PC-9 (cell line): ENCODE data around the gene HSPBP1. TPM values are rescaled to one million over a fixed set of nuclear protein-coding genes. Genes with fewer than 3 reads are reported as not detected.

Experiments used
- BruUV-seq: library from RNA; stranded (reverse); fragments of 400-500 nt; replicated peaks from 2 replicates; lab custom pipeline; 2021; lab: Mats Ljungman, UMichigan
- CTCF ChIA-PET: fragments of 300-600 bp; sonication (Branson Sonifier 250); formaldehyde crosslinking; loops from one replicate; lab custom pipeline; 2022; ENCODE audit warnings: antibody characterized with exemption; lab: Charles Lee
- POLR2A ChIA-PET: fragments of 300-600 bp; sonication (Branson Sonifier 250); formaldehyde crosslinking; loops from one replicate; lab custom pipeline; 2022; ENCODE audit warnings: antibody characterized with exemption; ENCODE audit not compliant: unreplicated experiment; lab: Charles Lee
- DNase-seq, 2 experiments: peaks; one replicate each; pipeline versions ENCODE4 v3.0.0 to v3.0.0-alpha.2; 2015 to 2022; ENCODE audit warnings: mixed read lengths in 1 of 2
- H2AFZ ChIP-seq: fragments of 200-600 bp; sonication (generic); 2 replicates; pipeline ENCODE4 v1.8.1; 2017; ENCODE audit warnings: antibody characterized with exemption
- H3F3A ChIP-seq: fragments of 200-600 bp; sonication (generic); 2 replicates; pipeline ENCODE4 v1.8.1; 2017; ENCODE audit warnings: antibody characterized with exemption, mild to moderate bottlenecking, low read depth; ENCODE audit not compliant: insufficient read depth
- H3K27ac ChIP-seq: fragments of 200-600 bp; sonication (generic); 2 replicates; pipeline ENCODE4 v1.6.1; 2016; ENCODE audit warnings: mixed run types
- H3K27me3 ChIP-seq: fragments of 200-600 bp; sonication (generic); 2 replicates; pipeline ENCODE4 v1.6.1; 2016; ENCODE audit warnings: low read depth, mixed run types; ENCODE audit not compliant: insufficient read depth
- H3K36me3 ChIP-seq: fragments of 200-600 bp; sonication (generic); 2 replicates; pipeline ENCODE4 v1.6.1; 2016; ENCODE audit warnings: low read depth, mixed run types
- H3K4me1 ChIP-seq: fragments of 200-600 bp; sonication (generic); replicated peaks from 2 replicates; pipeline ENCODE4 v1.6.1; 2016; ENCODE audit warnings: mixed run types; ENCODE audit not compliant: insufficient read depth
- H3K4me2 ChIP-seq: fragments of 200-600 bp; sonication (generic); 2 replicates; pipeline ENCODE4 v1.6.1; 2017; ENCODE audit warnings: mixed run types
- H3K4me3 ChIP-seq: fragments of 200-600 bp; sonication (generic); 2 replicates; pipeline ENCODE4 v1.6.1; 2016; ENCODE audit warnings: mixed run types
- H3K79me2 ChIP-seq: fragments of 200-600 bp; sonication (generic); 2 replicates; pipeline ENCODE4 v1.6.1; 2017; ENCODE audit warnings: low read depth, mixed run types
- H3K9me2 ChIP-seq: fragments of 200-600 bp; sonication (generic); 2 replicates; pipeline ENCODE4 v1.8.1; 2017; ENCODE audit warnings: mild to moderate bottlenecking; ENCODE audit not compliant: insufficient read depth
- H3K9me3 ChIP-seq: fragments of 200-600 bp; sonication (generic); 2 replicates; pipeline ENCODE4 v1.8.1; 2016; ENCODE audit warnings: low read depth; ENCODE audit not compliant: insufficient read depth
- H4K20me1 ChIP-seq: fragments of 200-600 bp; sonication (generic); 2 replicates; pipeline ENCODE4 v1.8.1; 2017; ENCODE audit not compliant: insufficient read depth
- CTCF ChIP-seq: fragments of 200-600 bp; sonication (generic); conservative IDR thresholded peaks from 2 replicates; pipeline ENCODE4 v1.6.1; 2017; ENCODE audit warnings: mixed run types, antibody characterized with exemption, mild to moderate bottlenecking, moderate library complexity
- EZH2 ChIP-seq: fragments of 200-600 bp; sonication (generic); IDR thresholded peaks from 2 replicates; pipeline ENCODE4 v1.8.0; 2017; ENCODE audit warnings: antibody characterized with exemption, low read depth
- intact Hi-C: fragments of 100-400 bp; cut with micrococcal nuclease; formaldehyde crosslinking; loops from one replicate; pipeline ENCODE4 v1.10.0; 2022; ENCODE audit not compliant: unreplicated experiment
- total RNA-seq: library from RNA; stranded (reverse); gene quantifications from 2 replicates; pipeline ENCODE4 v1.2.3, GENCODE V29; 2021

HSPBP1 gene
- total RNA-seq, 1 experiment from 2014 or later, result 66.2 TPM

GRCh38 chr19:55287361-55288079 is 7.6 kb upstream of the HSPBP1 start:
- no peak for DNase-seq
- H4K20me1 ChIP-seq, result no peaks in the 10 kb centered on the region
- no peak overlapping the region for H3K4me3 ChIP-seq
- no peak overlapping the region for H3K4me2 ChIP-seq
- POLR2A ChIA-PET, result interaction anchor here (0.5 to 0.6 kb wide), 2 partner anchors 15 to 120 kb away, joined by 3 to 4 read pairs; partner anchors contain the start of gene UBE2S
- intact Hi-C loops, result no loop called here
- no TSS peak for BruUV-seq
- no peaks in the 10 kb centered on the region for H3K36me3 ChIP-seq
- no peak overlapping the region for H2AFZ ChIP-seq
- TF ChIP-seq CTCF (no peak), EZH2 (no peak)
- peaks cover 4% of the 10 kb centered on the region; the same call in 1 of the 2 replicates for H3K27me3 ChIP-seq
- H3K9me3 ChIP-seq, result no peaks in the 10 kb centered on the region
- H3K9me2 ChIP-seq, result no peaks in the 10 kb centered on the region
- peaks cover 21% of the 10 kb centered on the region for H3F3A ChIP-seq
- CTCF ChIA-PET, result no interaction called here
- H3K4me1 ChIP-seq, result no peaks in the 10 kb centered on the region
- H3K27ac ChIP-seq, result no peak overlapping the region
- no peaks in the 10 kb centered on the region for H3K79me2 ChIP-seq

- TF ChIP-seq EZH2, result no peak
- no peak for TF ChIP-seq CTCF
- DNase-seq, result no peak
- Histone ChIP-seq H3K36me3 (no peaks in the 10 kb centered on the region), H3K9me2 (no peaks in the 10 kb centered on the region), H3K27me3 (peaks cover 4% of the 10 kb centered on the region; the same call in 1 of the 2 replicates), H4K20me1 (no peaks in the 10 kb centered on the region), H3K4me3 (no peak overlapping the region), H3K4me1 (no peaks in the 10 kb centered on the region), H3K9me3 (no peaks in the 10 kb centered on the region), H3K79me2 (no peaks in the 10 kb centered on the region), H3K4me2 (no peak overlapping the region), H2AFZ (no peak overlapping the region), H3F3A (peaks cover 25% of the 10 kb centered on the region), H3K27ac (no peak overlapping the region)
- BruUV-seq, result no TSS peak
- ChIA-PET CTCF (no interaction called here), POLR2A (no interaction called here)
- intact Hi-C loops, result no loop called here
Observed at GRCh38 chr19:55285229-55285890, 5.5 kb upstream of the HSPBP1 start.

- H3K4me2 ChIP-seq, result no peak overlapping the region
- no peak overlapping the region for H2AFZ ChIP-seq
- H3K27ac ChIP-seq, result no peak overlapping the region
- intact Hi-C loops, result no loop called here
- H3K9me2 ChIP-seq, result no peaks in the 10 kb centered on the region
- H4K20me1 ChIP-seq, result no peaks in the 10 kb centered on the region
- no peaks in the 10 kb centered on the region for H3K9me3 ChIP-seq
- H3K27me3 ChIP-seq, result peaks cover 4% of the 10 kb centered on the region; the same call in 1 of the 2 replicates
- no peaks in the 10 kb centered on the region for H3K4me1 ChIP-seq
- H3F3A ChIP-seq, result peaks cover 25% of the 10 kb centered on the region
- no peaks in the 10 kb centered on the region for H3K36me3 ChIP-seq
- TF ChIP-seq CTCF (no peak), EZH2 (no peak)
- ChIA-PET CTCF (no interaction called here), POLR2A (no interaction called here)
- BruUV-seq, result no TSS peak
- DNase-seq, result no peak
- H3K4me3 ChIP-seq, result no peak overlapping the region
- peaks cover 2% of the 10 kb centered on the region for H3K79me2 ChIP-seq
Observed at GRCh38 chr19:55284405-55285058, 4.6 kb upstream of the HSPBP1 start.
